OCI-LY1 (cell line): ENCODE measurements around the gene IL20RB.

ENCODE experiments used
- H2AFZ ChIP-seq: fragments of 200-600 bp; sonication (generic), shearing (Covaris generic); 2 replicates; pipeline ENCODE4 v1.6.0; 2014; ENCODE audit warnings: antibody characterized with exemption, mild to moderate bottlenecking, low read length
- H3F3A ChIP-seq: fragments of 200-600 bp; sonication (generic), shearing (Covaris generic); 2 replicates; pipeline ENCODE4 v1.6.0; 2014; ENCODE audit warnings: mild to moderate bottlenecking, antibody characterized with exemption, low read length, moderate library complexity; ENCODE audit not compliant: insufficient read depth
- H3K27ac ChIP-seq: fragments of 200-600 bp; sonication (generic); 2 replicates; pipeline ENCODE4 v1.5.1; 2014; ENCODE audit warnings: low read length, mixed run types, mild to moderate bottlenecking, low read depth; ENCODE audit not compliant: poor library complexity, severe bottlenecking
- H3K27me3 ChIP-seq: fragments of 200-600 bp; sonication (generic); 2 replicates; pipeline ENCODE4 v1.6.0; 2014; ENCODE audit warnings: antibody characterized with exemption, mild to moderate bottlenecking, low read length, moderate library complexity; ENCODE audit not compliant: insufficient read depth
- H3K36me3 ChIP-seq: fragments of 200-600 bp; sonication (generic); 2 replicates; pipeline ENCODE4 v1.6.1; 2014; ENCODE audit warnings: mild to moderate bottlenecking, antibody characterized with exemption, low read length, moderate library complexity, mixed read lengths; ENCODE audit not compliant: insufficient read depth
- H3K4me1 ChIP-seq: fragments of 200-600 bp; sonication (generic); 2 replicates; pipeline ENCODE4 v1.5.1; 2014; ENCODE audit warnings: mild to moderate bottlenecking, low read length, moderate library complexity; ENCODE audit not compliant: insufficient read depth, severe bottlenecking
- H3K4me2 ChIP-seq: fragments of 200-600 bp; sonication (generic), shearing (Covaris generic); 2 replicates; pipeline ENCODE4 v1.6.1; 2014; ENCODE audit warnings: low read length
- H3K4me3 ChIP-seq: fragments of 200-600 bp; sonication (generic); 2 replicates; pipeline ENCODE4 v1.5.1; 2014; ENCODE audit warnings: low read length, low read depth, mild to moderate bottlenecking, mixed read lengths; ENCODE audit not compliant: poor library complexity, severe bottlenecking
- H3K79me2 ChIP-seq: fragments of 200-600 bp; shearing (Covaris generic); 2 replicates; pipeline ENCODE4 v1.6.1; 2016; ENCODE audit warnings: mixed run types, low read length, mixed read lengths; ENCODE audit not compliant: insufficient read depth
- H3K9ac ChIP-seq: fragments of 200-600 bp; sonication (generic), shearing (Covaris generic); 2 replicates; pipeline ENCODE4 v1.6.1; 2014; ENCODE audit warnings: mild to moderate bottlenecking, low read length, mixed read lengths
- H3K9me2 ChIP-seq: fragments of 200-600 bp; sonication (generic), shearing (Covaris generic); 2 replicates; pipeline ENCODE4 v1.6.1; 2014; ENCODE audit warnings: low read depth, mild to moderate bottlenecking, low read length, mixed read lengths
- H3K9me3 ChIP-seq: fragments of 200-600 bp; shearing (Covaris generic); 2 replicates; pipeline ENCODE4 v1.6.1; 2014; ENCODE audit warnings: low read length, mixed read lengths
- H4K20me1 ChIP-seq: fragments of 200-600 bp; sonication (generic), shearing (Covaris generic); 2 replicates; pipeline ENCODE4 v1.6.0; 2016; ENCODE audit warnings: mild to moderate bottlenecking, low read length; ENCODE audit not compliant: insufficient read depth
- EZH2 ChIP-seq: fragments of 200-600 bp; sonication (generic), shearing (Covaris generic); IDR thresholded peaks from 2 replicates; pipeline ENCODE4 v1.8.0; 2017; ENCODE audit warnings: borderline replicate concordance, mixed run types, mild to moderate bottlenecking, antibody characterized with exemption, low read length, moderate library complexity, mixed read lengths
- TF ChIP-seq, protein P1 (sequence below): fragments of 200-600 bp; sonication (generic), shearing (Covaris generic); IDR thresholded peaks from 2 replicates; pipeline ENCODE4 v1.5.1; 2017; ENCODE audit warnings: mild to moderate bottlenecking, antibody characterized with exemption, low read length, moderate library complexity, mixed read lengths

IL20RB gene

DNA sequence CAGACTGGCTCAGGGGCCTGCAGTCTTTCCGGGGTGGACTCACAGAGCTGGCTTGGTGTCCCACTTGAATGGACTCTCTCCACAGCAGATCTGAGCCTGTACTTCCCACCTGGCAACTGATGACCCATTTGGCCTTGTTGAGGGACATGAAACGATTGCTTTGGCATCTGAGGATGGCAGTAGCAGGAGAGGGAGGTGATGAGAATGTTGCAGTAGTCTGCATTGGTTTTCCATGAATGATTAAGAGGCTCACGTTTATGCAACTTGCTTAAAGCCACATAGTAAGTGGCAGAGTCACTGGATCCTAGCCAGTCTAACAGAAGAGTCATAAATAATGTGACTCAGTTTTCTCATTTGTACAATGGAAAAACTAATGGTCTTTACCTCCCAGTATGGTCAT is 21.9 kb downstream of the IL20RB start:
- Histone ChIP-seq H4K20me1 (no peaks in the 10 kb centered on the region), H3K9me2 (no peaks in the 10 kb centered on the region), H3K4me3 (no peak overlapping the region), H3K4me2 (no peak overlapping the region), H3K4me1 (no peaks in the 10 kb centered on the region), H3K36me3 (no peaks in the 10 kb centered on the region), H3F3A (no peaks in the 10 kb centered on the region), H3K9ac (no peak overlapping the region), H3K79me2 (no peaks in the 10 kb centered on the region), H2AFZ (no peak overlapping the region), H3K27me3 (no peaks in the 10 kb centered on the region), H3K27ac (no peak overlapping the region), H3K9me3 (0 out of 2 replicates have a peak, but pooled peaks cover under 1% of the 10 kb centered on the region)
- TF ChIP-seq, protein P1, sequence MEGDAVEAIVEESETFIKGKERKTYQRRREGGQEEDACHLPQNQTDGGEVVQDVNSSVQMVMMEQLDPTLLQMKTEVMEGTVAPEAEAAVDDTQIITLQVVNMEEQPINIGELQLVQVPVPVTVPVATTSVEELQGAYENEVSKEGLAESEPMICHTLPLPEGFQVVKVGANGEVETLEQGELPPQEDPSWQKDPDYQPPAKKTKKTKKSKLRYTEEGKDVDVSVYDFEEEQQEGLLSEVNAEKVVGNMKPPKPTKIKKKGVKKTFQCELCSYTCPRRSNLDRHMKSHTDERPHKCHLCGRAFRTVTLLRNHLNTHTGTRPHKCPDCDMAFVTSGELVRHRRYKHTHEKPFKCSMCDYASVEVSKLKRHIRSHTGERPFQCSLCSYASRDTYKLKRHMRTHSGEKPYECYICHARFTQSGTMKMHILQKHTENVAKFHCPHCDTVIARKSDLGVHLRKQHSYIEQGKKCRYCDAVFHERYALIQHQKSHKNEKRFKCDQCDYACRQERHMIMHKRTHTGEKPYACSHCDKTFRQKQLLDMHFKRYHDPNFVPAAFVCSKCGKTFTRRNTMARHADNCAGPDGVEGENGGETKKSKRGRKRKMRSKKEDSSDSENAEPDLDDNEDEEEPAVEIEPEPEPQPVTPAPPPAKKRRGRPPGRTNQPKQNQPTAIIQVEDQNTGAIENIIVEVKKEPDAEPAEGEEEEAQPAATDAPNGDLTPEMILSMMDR = no peak
- no peak for TF ChIP-seq EZH2

DNA sequence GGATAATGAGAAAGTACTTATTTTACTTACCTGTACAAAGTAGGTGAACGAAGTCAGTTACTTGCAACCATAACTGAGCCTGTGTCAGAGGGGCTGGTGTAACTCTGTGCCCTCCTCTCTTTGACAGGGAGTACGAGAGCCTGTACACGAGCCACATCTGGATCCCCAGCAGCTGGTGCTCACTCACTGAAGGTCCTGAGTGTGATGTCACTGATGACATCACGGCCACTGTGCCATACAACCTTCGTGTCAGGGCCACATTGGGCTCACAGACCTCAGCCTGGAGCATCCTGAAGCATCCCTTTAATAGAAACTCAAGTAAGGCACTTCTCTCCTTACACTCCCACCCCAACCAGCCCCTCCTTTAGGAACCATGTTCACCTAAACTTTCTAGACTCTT is 24.2 kb downstream of the IL20RB start:
- Histone ChIP-seq H3K4me1 (no peaks in the 10 kb centered on the region), H2AFZ (no peak overlapping the region), H3K9me3 (no peaks in the 10 kb centered on the region), H3K27ac (no peak overlapping the region), H3K9me2 (no peaks in the 10 kb centered on the region), H3K9ac (no peak overlapping the region), H3K4me2 (no peak overlapping the region), H3K4me3 (no peak overlapping the region), H3F3A (no peaks in the 10 kb centered on the region), H3K36me3 (no peaks in the 10 kb centered on the region), H3K79me2 (no peaks in the 10 kb centered on the region), H4K20me1 (no peaks in the 10 kb centered on the region), H3K27me3 (no peaks in the 10 kb centered on the region)
- TF ChIP-seq EZH2 = no peak
- TF ChIP-seq, protein P1 = no peak

DNA sequence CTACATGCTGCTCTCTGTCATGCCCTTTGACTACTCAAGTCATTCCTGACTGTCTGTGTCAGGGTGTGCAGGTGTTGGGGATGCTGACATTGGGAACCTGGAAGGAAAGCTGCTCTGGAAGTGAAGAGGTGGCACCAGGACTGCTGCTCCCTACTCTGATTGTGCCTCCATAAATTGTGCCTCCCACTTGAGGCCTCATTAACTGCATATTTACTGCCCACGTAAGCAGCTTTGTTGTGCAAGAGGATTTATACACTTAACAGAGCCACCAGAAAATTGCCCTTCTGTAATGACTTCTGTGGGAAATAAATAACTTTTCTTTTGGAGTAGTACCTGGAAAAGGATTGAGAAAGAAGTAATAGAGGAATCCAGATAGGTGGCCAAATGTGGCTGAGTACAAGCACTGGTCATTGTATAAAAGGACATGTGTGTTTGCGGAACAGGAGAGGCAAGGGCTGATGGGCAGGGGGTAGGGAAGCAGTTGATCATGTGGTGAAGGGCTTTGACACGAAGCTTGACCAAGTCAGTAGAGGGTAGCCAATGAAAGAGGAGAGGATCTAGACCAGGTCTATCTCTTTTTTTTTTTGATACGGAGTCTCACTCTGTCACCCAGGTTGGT is 24.8 kb downstream of the IL20RB start:
- H3K4me1 ChIP-seq = no peaks in the 10 kb centered on the region
- no peaks in the 10 kb centered on the region for H4K20me1 ChIP-seq
- H3K27me3 ChIP-seq = no peaks in the 10 kb centered on the region
- H2AFZ ChIP-seq = no peak overlapping the region
- no peaks in the 10 kb centered on the region for H3K36me3 ChIP-seq
- H3K27ac ChIP-seq = no peak overlapping the region
- H3K4me2 ChIP-seq = no peak overlapping the region
- H3K9me3 ChIP-seq = no peaks in the 10 kb centered on the region
- H3F3A ChIP-seq = no peaks in the 10 kb centered on the region
- no peak for TF ChIP-seq EZH2
- TF ChIP-seq, protein P1 = no peak
- H3K9me2 ChIP-seq = no peaks in the 10 kb centered on the region
- H3K9ac ChIP-seq = no peak overlapping the region
- no peaks in the 10 kb centered on the region for H3K79me2 ChIP-seq
- H3K4me3 ChIP-seq = no peak overlapping the region
